ENCODE data around the gene MSANTD2.

DNA sequence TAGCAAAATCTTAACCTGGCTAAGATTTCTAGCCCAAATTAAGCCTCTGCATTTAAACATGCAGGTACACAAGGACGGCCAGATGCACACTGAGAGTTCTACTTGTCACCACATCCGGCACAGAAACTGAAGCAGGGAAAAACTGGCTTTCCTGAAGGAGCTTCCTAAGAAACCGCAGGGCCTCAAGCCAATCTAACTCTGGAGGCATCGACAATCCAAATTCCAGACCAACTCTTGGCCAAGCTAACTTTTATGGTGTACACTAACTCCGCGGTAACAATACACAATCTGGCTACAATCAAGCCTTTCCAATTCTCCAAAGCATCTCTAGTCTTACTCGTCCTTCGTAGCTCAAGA is 1.2 kb downstream of the MSANTD2 start:
- TF ChIP-seq, protein P1, sequence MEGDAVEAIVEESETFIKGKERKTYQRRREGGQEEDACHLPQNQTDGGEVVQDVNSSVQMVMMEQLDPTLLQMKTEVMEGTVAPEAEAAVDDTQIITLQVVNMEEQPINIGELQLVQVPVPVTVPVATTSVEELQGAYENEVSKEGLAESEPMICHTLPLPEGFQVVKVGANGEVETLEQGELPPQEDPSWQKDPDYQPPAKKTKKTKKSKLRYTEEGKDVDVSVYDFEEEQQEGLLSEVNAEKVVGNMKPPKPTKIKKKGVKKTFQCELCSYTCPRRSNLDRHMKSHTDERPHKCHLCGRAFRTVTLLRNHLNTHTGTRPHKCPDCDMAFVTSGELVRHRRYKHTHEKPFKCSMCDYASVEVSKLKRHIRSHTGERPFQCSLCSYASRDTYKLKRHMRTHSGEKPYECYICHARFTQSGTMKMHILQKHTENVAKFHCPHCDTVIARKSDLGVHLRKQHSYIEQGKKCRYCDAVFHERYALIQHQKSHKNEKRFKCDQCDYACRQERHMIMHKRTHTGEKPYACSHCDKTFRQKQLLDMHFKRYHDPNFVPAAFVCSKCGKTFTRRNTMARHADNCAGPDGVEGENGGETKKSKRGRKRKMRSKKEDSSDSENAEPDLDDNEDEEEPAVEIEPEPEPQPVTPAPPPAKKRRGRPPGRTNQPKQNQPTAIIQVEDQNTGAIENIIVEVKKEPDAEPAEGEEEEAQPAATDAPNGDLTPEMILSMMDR (IDR thresholded peaks at IDR 0.05) = no peak
- TF ChIP-seq EZH2 (IDR thresholded peaks at IDR 0.05; ENCODE audit: borderline replicate concordance, insufficient read depth, low read depth, low read length, poor library complexity, severe bottlenecking) = no peak

Data from B cell (primary cell).